ENCODE data around the gene RGL2. TPM values are rescaled to one million over a fixed set of nuclear protein-coding genes. Genes with fewer than 3 reads are reported as not detected.

RGL2 gene
- total and polyA plus RNA-seq, 2 of the 13 experiments (the other 11 are each of a cell fraction or from before 2014, with no cell fraction given): 22.9 to 47.4 TPM

DNA sequence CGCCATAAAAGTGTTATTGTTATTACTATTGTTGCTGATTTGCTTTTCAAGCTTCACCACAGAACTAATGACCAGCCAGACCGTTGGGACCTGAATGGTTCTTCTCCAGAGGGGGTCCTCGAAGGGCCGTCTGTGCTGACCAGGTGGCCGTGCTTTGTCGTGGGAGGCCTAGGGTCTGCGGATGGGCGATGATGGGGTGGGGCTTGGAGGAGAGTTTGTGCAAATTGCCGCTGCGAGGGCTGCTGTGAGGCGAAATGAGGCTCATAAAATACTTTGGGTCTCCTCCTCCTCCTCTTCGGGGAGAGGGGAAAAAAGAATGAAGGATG, 24.8 kb upstream of the RGL2 start (continued):
- TF ChIP-seq LRRFIP1 (CRISPR knock-in tag; conservative IDR thresholded peaks at IDR 0.05): no peak
- no peak for TF ChIP-seq GTF3A (CRISPR knock-in tag; conservative IDR thresholded peaks at IDR 0.05)
- 0 out of 2 replicates have a peak, but pooled peaks have one; percentile 10 for TF ChIP-seq ZNF253 (CRISPR knock-in tag; IDR thresholded peaks at IDR 0.05; ENCODE audit: borderline replicate concordance)
- TF ChIP-seq, protein P1, sequence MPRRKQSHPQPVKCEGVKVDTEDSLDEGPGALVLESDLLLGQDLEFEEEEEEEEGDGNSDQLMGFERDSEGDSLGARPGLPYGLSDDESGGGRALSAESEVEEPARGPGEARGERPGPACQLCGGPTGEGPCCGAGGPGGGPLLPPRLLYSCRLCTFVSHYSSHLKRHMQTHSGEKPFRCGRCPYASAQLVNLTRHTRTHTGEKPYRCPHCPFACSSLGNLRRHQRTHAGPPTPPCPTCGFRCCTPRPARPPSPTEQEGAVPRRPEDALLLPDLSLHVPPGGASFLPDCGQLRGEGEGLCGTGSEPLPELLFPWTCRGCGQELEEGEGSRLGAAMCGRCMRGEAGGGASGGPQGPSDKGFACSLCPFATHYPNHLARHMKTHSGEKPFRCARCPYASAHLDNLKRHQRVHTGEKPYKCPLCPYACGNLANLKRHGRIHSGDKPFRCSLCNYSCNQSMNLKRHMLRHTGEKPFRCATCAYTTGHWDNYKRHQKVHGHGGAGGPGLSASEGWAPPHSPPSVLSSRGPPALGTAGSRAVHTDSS (CRISPR knock-in tag; conservative IDR thresholded peaks at IDR 0.05): no peak
- no peak for TF ChIP-seq SNRNP70 (IDR thresholded peaks at IDR 0.05; ENCODE audit: low read depth, low read length)
- no peak for TF ChIP-seq NFRKB (IDR thresholded peaks at IDR 0.05)
- no peak for TF ChIP-seq NFE2L1 (CRISPR knock-in tag; IDR thresholded peaks at IDR 0.05; ENCODE audit: borderline replicate concordance)
- TF ChIP-seq ZBTB14 (CRISPR knock-in tag; IDR thresholded peaks at IDR 0.05): no peak
- no peak for TF ChIP-seq ZNF180 (CRISPR knock-in tag; IDR thresholded peaks at IDR 0.05; ENCODE audit: borderline replicate concordance, low read depth)
- TF ChIP-seq SMAD9 (CRISPR knock-in tag; IDR thresholded peaks at IDR 0.05): no peak
- no peak for TF ChIP-seq KLF12 (CRISPR knock-in tag; IDR thresholded peaks at IDR 0.05; ENCODE audit: borderline replicate concordance)
- TF ChIP-seq, protein P2, sequence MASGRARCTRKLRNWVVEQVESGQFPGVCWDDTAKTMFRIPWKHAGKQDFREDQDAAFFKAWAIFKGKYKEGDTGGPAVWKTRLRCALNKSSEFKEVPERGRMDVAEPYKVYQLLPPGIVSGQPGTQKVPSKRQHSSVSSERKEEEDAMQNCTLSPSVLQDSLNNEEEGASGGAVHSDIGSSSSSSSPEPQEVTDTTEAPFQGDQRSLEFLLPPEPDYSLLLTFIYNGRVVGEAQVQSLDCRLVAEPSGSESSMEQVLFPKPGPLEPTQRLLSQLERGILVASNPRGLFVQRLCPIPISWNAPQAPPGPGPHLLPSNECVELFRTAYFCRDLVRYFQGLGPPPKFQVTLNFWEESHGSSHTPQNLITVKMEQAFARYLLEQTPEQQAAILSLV (CRISPR knock-in tag; IDR thresholded peaks at IDR 0.05; ENCODE audit: borderline replicate concordance): no peak
- TF ChIP-seq ZMYM2 (CRISPR knock-in tag; IDR thresholded peaks at IDR 0.05): no peak
- TF ChIP-seq, protein P3, sequence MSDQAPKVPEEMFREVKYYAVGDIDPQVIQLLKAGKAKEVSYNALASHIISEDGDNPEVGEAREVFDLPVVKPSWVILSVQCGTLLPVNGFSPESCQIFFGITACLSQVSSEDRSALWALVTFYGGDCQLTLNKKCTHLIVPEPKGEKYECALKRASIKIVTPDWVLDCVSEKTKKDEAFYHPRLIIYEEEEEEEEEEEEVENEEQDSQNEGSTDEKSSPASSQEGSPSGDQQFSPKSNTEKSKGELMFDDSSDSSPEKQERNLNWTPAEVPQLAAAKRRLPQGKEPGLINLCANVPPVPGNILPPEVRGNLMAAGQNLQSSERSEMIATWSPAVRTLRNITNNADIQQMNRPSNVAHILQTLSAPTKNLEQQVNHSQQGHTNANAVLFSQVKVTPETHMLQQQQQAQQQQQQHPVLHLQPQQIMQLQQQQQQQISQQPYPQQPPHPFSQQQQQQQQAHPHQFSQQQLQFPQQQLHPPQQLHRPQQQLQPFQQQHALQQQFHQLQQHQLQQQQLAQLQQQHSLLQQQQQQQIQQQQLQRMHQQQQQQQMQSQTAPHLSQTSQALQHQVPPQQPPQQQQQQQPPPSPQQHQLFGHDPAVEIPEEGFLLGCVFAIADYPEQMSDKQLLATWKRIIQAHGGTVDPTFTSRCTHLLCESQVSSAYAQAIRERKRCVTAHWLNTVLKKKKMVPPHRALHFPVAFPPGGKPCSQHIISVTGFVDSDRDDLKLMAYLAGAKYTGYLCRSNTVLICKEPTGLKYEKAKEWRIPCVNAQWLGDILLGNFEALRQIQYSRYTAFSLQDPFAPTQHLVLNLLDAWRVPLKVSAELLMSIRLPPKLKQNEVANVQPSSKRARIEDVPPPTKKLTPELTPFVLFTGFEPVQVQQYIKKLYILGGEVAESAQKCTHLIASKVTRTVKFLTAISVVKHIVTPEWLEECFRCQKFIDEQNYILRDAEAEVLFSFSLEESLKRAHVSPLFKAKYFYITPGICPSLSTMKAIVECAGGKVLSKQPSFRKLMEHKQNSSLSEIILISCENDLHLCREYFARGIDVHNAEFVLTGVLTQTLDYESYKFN (CRISPR knock-in tag; conservative IDR thresholded peaks at IDR 0.05): 0 out of 2 replicates have a peak, but pooled peaks have one; percentile 1
- no peak for TF ChIP-seq ZNF629 (CRISPR knock-in tag; conservative IDR thresholded peaks at IDR 0.05)
- TF ChIP-seq, protein P4, sequence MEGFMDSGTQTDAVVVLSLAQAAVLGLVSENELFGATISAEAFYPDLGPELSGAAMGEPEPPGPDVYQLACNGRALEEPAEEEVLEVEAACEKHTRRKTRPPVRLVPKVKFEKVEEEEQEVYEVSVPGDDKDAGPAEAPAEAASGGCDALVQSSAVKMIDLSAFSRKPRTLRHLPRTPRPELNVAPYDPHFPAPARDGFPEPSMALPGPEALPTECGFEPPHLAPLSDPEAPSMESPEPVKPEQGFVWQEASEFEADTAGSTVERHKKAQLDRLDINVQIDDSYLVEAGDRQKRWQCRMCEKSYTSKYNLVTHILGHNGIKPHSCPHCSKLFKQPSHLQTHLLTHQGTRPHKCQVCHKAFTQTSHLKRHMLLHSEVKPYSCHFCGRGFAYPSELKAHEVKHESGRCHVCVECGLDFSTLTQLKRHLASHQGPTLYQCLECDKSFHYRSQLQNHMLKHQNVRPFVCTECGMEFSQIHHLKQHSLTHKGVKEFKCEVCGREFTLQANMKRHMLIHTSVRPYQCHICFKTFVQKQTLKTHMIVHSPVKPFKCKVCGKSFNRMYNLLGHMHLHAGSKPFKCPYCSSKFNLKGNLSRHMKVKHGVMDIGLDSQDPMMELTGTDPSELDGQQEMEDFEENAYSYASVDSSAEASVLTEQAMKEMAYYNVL (CRISPR knock-in tag; IDR thresholded peaks at IDR 0.05; ENCODE audit: borderline replicate concordance): no peak
- peak; percentile 22 for TF ChIP-seq ZNF777 (CRISPR knock-in tag; IDR thresholded peaks at IDR 0.05)

All from HepG2 (cell line).